ENCODE measurements around the gene APLF. TPM values are rescaled to one million over a fixed set of nuclear protein-coding genes. Genes with fewer than 3 reads are reported as not detected.
"Not testable (repeated sequence)": the region's sequence is repeated elsewhere in the genome, so short reads cannot be mapped to it uniquely, and the experiment has no call there.

APLF gene
- total RNA-seq, 2 experiments from 2014 or later: 6.1 to 7.6 TPM

- H3K27ac ChIP-seq (ENCODE audit: low read depth, low read length, poor library complexity, severe bottlenecking): no peak overlapping the region
- BruUV-seq (replicated peaks): no TSS peak
- DNase-seq (ENCODE audit: low spot score): no peak
- H3K4me3 ChIP-seq (ENCODE audit: low read depth, low read length, poor library complexity, severe bottlenecking): no peak overlapping the region
- no peak overlapping the region for H3K4me2 ChIP-seq (ENCODE audit: low read length)
- no peak for TF ChIP-seq CTCF (conservative IDR thresholded peaks at IDR 0.05; ENCODE audit: low read length)
- TF ChIP-seq EZH2phosphoT487 (IDR thresholded peaks at IDR 0.05; ENCODE audit: borderline replicate concordance, low read depth, low read length): no peak
- H3K9me3 ChIP-seq (ENCODE audit: low read length): no peaks in the 10 kb centered on the region
- H3K36me3 ChIP-seq (ENCODE audit: insufficient read depth, low read length): no peaks in the 10 kb centered on the region
- H3K9me2 ChIP-seq (ENCODE audit: insufficient read depth, low read length): no peaks in the 10 kb centered on the region
- H4K20me1 ChIP-seq (ENCODE audit: insufficient read depth, low read length): no peaks in the 10 kb centered on the region
- no peaks in the 10 kb centered on the region for H3K4me1 ChIP-seq (ENCODE audit: insufficient read depth, low read length, poor library complexity, severe bottlenecking)
- no peak overlapping the region for H2AFZ ChIP-seq (ENCODE audit: low read length)
- intact Hi-C loops (cut with micrococcal nuclease; ENCODE audit: unreplicated experiment): no loop called here
- CTCF ChIA-PET (ENCODE audit: unreplicated experiment): no interaction called here
- H3K79me2 ChIP-seq (ENCODE audit: insufficient read depth, low read depth, low read length): no peaks in the 10 kb centered on the region
- POLR2A ChIA-PET: interaction anchor here (1.0 kb wide), 1 partner anchor 15 kb away, joined by 3 read pairs; the partner anchor contains the start of genes APLF and FBXO48
Observed at GRCh38 chr2:68482296-68482820, 15.0 kb downstream of the APLF start.

GRCh38 chr2:68483011-68483410, 15.6 kb downstream of the APLF start:
- H3K4me2 ChIP-seq (ENCODE audit: low read length): no peak overlapping the region
- H2AFZ ChIP-seq (ENCODE audit: low read length): no peak overlapping the region
- H3K4me3 ChIP-seq (ENCODE audit: low read depth, low read length, poor library complexity, severe bottlenecking): no peak overlapping the region
- CTCF ChIA-PET (ENCODE audit: unreplicated experiment): no interaction called here
- no peak for DNase-seq (ENCODE audit: low spot score)
- H3K9me3 ChIP-seq (ENCODE audit: low read length): no peaks in the 10 kb centered on the region
- no peaks in the 10 kb centered on the region for H4K20me1 ChIP-seq (ENCODE audit: insufficient read depth, low read length)
- no peak overlapping the region for H3K27ac ChIP-seq (ENCODE audit: low read depth, low read length, poor library complexity, severe bottlenecking)
- H3K36me3 ChIP-seq (ENCODE audit: insufficient read depth, low read length): no peaks in the 10 kb centered on the region
- no peaks in the 10 kb centered on the region for H3K9me2 ChIP-seq (ENCODE audit: insufficient read depth, low read length)
- intact Hi-C loops (cut with micrococcal nuclease; ENCODE audit: unreplicated experiment): no loop called here
- no peak for TF ChIP-seq EZH2phosphoT487 (IDR thresholded peaks at IDR 0.05; ENCODE audit: borderline replicate concordance, low read depth, low read length)
- no peak for TF ChIP-seq CTCF (conservative IDR thresholded peaks at IDR 0.05; ENCODE audit: low read length)
- no TSS peak for BruUV-seq (replicated peaks)
- no peaks in the 10 kb centered on the region for H3K4me1 ChIP-seq (ENCODE audit: insufficient read depth, low read length, poor library complexity, severe bottlenecking)
- POLR2A ChIA-PET: interaction anchor here (1.0 kb wide), 1 partner anchor 16 kb away, joined by 3 read pairs; the partner anchor contains the start of genes APLF and FBXO48
- no peaks in the 10 kb centered on the region for H3K79me2 ChIP-seq (ENCODE audit: insufficient read depth, low read depth, low read length)

DNA sequence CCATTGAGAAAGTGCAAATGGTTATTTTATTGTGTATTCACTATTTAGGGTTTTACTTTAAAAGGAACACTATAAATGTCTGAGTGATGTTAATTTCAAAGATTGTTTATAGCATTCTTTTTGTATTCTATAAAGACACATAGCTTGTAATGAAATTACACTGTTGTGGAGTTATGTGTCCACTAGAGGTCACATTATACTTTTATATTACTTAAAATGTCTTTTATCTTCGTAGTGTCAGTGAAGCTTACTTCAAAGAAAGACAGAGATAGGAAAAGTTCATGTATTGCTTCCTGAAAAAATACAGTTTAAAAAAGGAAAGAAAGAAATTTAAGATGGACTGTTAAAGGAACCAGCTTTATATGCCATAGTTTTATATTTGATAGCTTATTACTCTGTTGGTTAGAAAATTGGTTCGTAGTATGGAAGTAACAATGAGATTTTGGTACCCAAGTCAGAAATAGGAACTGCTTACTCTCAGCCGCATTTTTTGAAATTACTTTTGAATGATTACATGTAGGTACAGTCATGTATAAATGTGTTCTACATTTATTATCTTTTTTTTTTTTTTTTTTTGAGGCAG, 20.5 kb downstream of the APLF start:
- Histone ChIP-seq H3K9me2 (ENCODE audit: insufficient read depth, low read length) (no peaks in the 10 kb centered on the region), H3K27ac (ENCODE audit: low read depth, low read length, poor library complexity, severe bottlenecking) (no peak overlapping the region), H4K20me1 (ENCODE audit: insufficient read depth, low read length) (no peaks in the 10 kb centered on the region), H3K9me3 (ENCODE audit: low read length) (no peaks in the 10 kb centered on the region), H3K4me1 (ENCODE audit: insufficient read depth, low read length, poor library complexity, severe bottlenecking) (no peaks in the 10 kb centered on the region), H3K79me2 (ENCODE audit: insufficient read depth, low read depth, low read length) (no peaks in the 10 kb centered on the region), H3K36me3 (ENCODE audit: insufficient read depth, low read length) (no peaks in the 10 kb centered on the region), H3K4me3 (ENCODE audit: low read depth, low read length, poor library complexity, severe bottlenecking) (no peak overlapping the region), H2AFZ (ENCODE audit: low read length) (no peak overlapping the region), H3K4me2 (ENCODE audit: low read length) (no peak overlapping the region)
- peak; percentile 93 for TF ChIP-seq CTCF (conservative IDR thresholded peaks at IDR 0.05; ENCODE audit: low read length)
- no peak for TF ChIP-seq EZH2phosphoT487 (IDR thresholded peaks at IDR 0.05; ENCODE audit: borderline replicate concordance, low read depth, low read length)
- intact Hi-C loops (cut with micrococcal nuclease; ENCODE audit: unreplicated experiment): loop anchor here (2.0 to 5.0 kb wide), 2 partner anchors 229 to 437 kb away; no protein-coding TSS in a partner anchor
- BruUV-seq (replicated peaks): no TSS peak
- DNase-seq (ENCODE audit: low spot score): peak; percentile 56
- ChIA-PET POLR2A (interaction anchor here (0.5 to 1.6 kb wide), 14 partner anchors 13 to 468 kb away, joined by 3 to 8 read pairs (median 3); partner anchors contain the start of gene FBXO48), CTCF (ENCODE audit: unreplicated experiment) (interaction anchor here (0.9 kb wide), 1 partner anchor 25 kb away, joined by 3 read pairs; no protein-coding TSS in a partner anchor)

DNA sequence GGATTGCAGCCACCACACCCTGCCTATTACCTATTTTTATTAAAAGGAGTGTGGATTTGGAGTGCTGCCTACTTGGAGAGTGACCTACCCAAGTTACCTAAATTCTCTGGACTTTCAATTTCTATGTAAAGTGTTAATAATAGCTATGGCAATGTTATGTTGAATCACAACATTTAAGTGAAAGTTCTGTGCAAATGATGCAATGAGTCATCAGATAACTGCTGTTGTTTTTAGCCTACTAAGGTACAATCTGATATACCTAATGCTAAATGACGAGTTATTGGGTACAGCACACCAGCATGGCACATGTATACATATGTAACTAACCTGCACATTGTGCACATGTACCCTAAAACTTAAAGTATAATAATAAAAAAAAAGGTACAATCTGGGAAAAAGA, 21.2 kb downstream of the APLF start:
- H3K4me2 ChIP-seq (ENCODE audit: low read length); H2AFZ ChIP-seq (ENCODE audit: low read length); H3K4me3 ChIP-seq (ENCODE audit: low read depth, low read length, poor library complexity, severe bottlenecking); H3K79me2 ChIP-seq (ENCODE audit: insufficient read depth, low read depth, low read length); H3K36me3 ChIP-seq (ENCODE audit: insufficient read depth, low read length); H3K9me3 ChIP-seq (ENCODE audit: low read length); H3K9me2 ChIP-seq (ENCODE audit: insufficient read depth, low read length); CTCF ChIA-PET (ENCODE audit: unreplicated experiment); H3K4me1 ChIP-seq (ENCODE audit: insufficient read depth, low read length, poor library complexity, severe bottlenecking); BruUV-seq (replicated peaks); DNase-seq (ENCODE audit: low spot score); H3K27ac ChIP-seq (ENCODE audit: low read depth, low read length, poor library complexity, severe bottlenecking); H4K20me1 ChIP-seq (ENCODE audit: insufficient read depth, low read length): not testable (repeated sequence)
- POLR2A ChIA-PET: interaction anchor here (0.8 to 1.6 kb wide), 5 partner anchors 16 to 109 kb away, joined by 3 to 6 read pairs (median 4); no protein-coding TSS in a partner anchor
- intact Hi-C loops (cut with micrococcal nuclease; ENCODE audit: unreplicated experiment): loop anchor here (2.0 to 5.0 kb wide), 2 partner anchors 229 to 436 kb away; no protein-coding TSS in a partner anchor

Data from OCI-LY7 (cell line).